ENCODE data around the gene ARFGAP3.

Gene ARFGAP3

DNA sequence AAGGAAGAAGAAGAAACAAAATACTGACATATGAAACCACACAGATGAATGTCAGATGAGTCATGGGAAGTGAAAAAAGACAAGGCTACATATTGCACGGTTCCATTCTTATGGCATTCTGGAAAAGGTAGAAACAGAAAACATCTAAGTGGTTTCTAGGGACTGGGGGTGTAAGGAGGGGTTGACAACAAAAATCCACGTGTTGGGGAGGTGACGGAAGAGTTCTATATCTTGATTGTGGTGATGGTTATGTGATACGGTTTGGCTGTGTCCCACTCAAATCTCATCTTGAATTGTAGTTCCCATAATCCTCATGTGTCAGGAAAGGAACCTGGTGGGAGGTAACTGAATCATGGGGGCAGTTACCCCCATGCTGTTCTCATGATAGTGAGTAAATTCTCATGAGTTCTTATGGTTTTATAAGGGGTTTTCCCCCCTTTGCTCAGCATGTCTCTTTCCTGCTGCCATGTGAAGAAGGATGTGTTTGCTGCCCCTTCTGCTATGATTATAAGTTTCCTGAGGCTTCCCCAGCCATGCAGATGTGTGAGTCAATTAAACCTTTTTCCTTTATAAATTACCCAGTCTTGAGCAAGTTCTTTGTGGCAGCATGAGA is 6.4 kb upstream of the ARFGAP3 start:
- no peak for FAIRE-seq
- DNase-seq (ENCODE audit: insufficient read length, low spot score) = no peak
- TF ChIP-seq, protein P1, sequence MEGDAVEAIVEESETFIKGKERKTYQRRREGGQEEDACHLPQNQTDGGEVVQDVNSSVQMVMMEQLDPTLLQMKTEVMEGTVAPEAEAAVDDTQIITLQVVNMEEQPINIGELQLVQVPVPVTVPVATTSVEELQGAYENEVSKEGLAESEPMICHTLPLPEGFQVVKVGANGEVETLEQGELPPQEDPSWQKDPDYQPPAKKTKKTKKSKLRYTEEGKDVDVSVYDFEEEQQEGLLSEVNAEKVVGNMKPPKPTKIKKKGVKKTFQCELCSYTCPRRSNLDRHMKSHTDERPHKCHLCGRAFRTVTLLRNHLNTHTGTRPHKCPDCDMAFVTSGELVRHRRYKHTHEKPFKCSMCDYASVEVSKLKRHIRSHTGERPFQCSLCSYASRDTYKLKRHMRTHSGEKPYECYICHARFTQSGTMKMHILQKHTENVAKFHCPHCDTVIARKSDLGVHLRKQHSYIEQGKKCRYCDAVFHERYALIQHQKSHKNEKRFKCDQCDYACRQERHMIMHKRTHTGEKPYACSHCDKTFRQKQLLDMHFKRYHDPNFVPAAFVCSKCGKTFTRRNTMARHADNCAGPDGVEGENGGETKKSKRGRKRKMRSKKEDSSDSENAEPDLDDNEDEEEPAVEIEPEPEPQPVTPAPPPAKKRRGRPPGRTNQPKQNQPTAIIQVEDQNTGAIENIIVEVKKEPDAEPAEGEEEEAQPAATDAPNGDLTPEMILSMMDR (IDR thresholded peaks at IDR 0.05; ENCODE audit: insufficient read depth, missing control alignments) = no peak

DNA sequence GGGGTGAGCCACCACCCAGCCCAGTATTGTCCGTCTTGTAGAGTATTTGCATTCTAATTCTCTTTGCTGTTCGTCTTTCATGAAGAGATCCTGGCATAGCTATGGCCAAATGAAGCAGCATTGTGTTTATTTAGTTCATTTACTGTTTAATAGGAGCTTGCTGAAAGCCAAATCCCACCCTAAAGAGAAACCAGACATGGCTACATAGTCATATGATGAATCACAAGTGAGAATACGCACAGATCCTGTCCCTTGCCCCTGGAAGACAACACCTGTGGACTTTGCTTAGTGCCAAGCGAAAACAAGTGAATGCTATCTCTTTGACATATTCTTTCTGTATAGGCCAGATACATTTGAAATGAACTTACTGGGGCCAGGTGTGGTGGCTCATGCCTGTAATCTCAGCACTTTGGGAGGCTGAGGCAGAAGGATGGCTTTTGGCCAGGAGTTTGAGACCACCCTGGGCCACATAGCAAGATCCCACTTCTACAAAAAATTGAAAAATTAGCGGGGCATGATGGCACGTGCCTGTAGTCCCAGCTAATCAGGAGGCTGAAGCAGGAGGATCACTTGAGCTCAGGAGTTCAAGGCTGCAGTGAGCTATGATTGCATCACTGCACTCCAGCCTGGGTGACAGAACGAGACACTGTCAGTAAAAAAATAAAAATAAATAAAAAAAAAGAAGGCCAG is 5.1 kb upstream of the ARFGAP3 start:
- FAIRE-seq = no peak
- TF ChIP-seq, protein P1 (IDR thresholded peaks at IDR 0.05; ENCODE audit: insufficient read depth, missing control alignments) = no peak
- DNase-seq (ENCODE audit: insufficient read length, low spot score) = no peak

DNA sequence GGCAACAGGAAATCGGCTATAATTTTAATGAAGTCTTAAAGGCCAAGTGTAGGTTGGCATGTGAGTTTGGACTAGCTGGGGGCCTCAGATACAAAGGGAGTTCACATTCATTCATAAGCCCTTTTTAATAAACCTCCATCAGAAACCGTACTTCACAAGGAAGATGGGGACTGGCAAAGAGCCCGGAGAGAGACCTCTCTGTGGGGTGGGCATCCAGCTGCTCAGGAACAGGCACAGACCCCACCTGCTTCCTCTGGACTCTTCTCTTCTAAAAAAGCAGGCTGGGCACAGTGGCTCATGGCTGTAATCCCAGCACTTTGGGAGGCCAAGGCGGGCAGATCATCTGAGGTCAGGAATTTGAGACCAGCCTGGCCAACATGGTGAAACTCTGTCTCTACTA is 3.9 kb upstream of the ARFGAP3 start:
- FAIRE-seq (no peak), DNase-seq (ENCODE audit: insufficient read length, low spot score) (no peak)
- TF ChIP-seq, protein P1 (IDR thresholded peaks at IDR 0.05; ENCODE audit: insufficient read depth, missing control alignments) = no peak

DNA sequence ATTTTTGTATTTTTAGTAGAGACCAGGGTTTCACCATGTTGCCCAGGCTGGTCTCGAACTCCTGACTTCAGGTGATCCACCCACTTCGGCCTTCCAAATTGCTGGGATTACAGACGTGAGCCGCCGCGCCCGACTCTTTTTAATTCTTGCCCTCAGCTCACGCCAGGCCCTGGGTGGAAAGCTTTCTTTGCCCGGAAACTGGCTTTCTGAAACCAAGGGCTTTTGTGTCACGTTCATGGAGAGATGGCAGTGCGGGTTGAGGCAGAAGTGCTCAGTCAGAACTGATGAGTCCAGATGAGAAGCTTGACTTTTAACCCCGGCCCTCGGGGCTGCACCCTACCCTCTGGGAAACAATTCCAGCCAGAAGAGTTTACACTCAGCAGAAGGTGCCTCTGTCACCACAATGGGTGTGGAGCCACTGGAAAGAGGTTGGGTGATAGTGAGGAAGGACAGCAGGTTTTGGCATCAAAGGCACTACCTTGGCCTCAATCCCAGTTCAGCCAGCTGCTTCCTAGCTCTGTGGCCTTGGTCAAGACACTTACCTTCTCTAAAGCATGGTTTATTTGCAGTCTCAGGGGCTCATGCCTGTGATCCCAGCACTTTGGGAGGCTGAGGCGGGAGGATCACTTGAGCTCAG is 890 bp upstream of the ARFGAP3 start:
- DNase-seq (ENCODE audit: insufficient read length, low spot score) (no peak), FAIRE-seq (no peak)
- TF ChIP-seq, protein P1 (IDR thresholded peaks at IDR 0.05; ENCODE audit: insufficient read depth, missing control alignments) = no peak

DNA sequence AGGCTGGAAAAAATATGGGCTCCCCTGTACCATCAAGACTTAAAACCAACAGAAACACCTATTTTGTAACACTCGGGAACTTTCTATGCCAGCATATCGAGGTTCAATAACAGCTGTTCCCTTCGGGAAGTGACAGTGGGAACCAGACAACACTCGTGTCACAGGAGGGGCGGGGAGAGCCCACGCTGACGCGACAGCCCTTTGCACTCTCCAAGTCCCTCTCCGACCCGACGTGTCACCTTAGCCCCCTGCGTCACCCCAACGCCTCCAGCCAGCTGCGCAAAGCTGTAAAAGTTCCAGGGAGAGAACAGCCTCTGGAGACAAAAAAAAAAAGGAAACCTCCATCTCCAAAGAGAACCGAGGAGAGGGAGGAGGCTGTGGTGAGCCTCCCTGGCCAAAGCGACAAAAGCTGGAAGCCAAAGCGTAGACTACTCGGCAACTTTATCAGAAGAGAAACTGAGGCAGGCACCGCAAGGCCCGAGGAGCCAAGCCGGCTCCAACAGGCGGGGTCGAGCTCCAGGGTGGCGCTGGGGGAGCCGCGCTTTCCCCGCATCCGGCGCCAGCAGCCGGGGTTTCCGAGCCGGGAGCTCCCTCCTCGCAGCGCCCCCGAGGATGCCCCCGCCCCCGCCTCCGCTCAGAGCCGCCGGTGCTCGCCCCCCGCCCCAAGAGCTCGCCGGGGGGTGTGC is 751 bp downstream of the ARFGAP3 start:
- no peak for FAIRE-seq
- TF ChIP-seq, protein P1 (IDR thresholded peaks at IDR 0.05; ENCODE audit: insufficient read depth, missing control alignments) = no peak
- no peak for DNase-seq (ENCODE audit: insufficient read length, low spot score)

DNA sequence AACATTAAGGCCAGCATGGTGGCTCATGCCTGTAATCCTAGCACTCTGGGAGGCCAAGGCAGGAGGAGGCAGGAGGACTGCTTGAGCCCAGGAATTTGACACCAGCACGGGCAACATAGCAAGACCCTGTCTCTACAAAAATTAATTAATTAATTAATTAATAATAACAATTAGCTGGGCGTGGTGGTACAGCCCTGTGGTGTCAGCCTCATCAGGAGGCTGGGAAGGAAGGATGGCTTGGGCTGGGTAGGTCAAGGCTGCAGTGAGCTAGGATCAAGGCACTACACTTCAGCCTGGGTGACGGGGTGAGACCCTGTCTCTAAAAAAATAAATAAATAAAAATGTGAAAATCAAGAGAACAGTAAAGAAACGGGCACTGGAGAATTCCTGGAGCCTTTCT is 1.4 kb downstream of the ARFGAP3 start:
- TF ChIP-seq, protein P1 (IDR thresholded peaks at IDR 0.05; ENCODE audit: insufficient read depth, missing control alignments) = no peak
- FAIRE-seq (no peak), DNase-seq (ENCODE audit: insufficient read length, low spot score) (no peak)
